MCF 10A (cell line): Measurements from ENCODE around the gene KIAA0825. TPM values are rescaled to one million over a fixed set of nuclear protein-coding genes. Genes with fewer than 3 reads are reported as not detected.
A peak's percentile ranks its signal among the peaks of the same experiment; 100 is the strongest.

Experiments
- BruUV-seq: library from RNA; stranded (reverse); fragments of 400-500 nt; replicated peaks from 2 replicates; lab custom pipeline; 2021; lab: Mats Ljungman, UMichigan
- CTCF ChIA-PET: fragments of 300-600 bp; sonication (Branson Sonifier 250); formaldehyde crosslinking; extraction: SDS; loops from one replicate; lab custom pipeline; 2021; ENCODE audit warnings: antibody characterized with exemption, inconsistent platforms; lab: Yijun Ruan, JAX
- POLR2A ChIA-PET: fragments of 300-600, 350-650 bp; sonication (Branson Sonifier 250); formaldehyde crosslinking; extraction: SDS; loops from one replicate; lab custom pipeline; 2020; ENCODE audit warnings: antibody characterized with exemption, inconsistent platforms; lab: Yijun Ruan, JAX
- DNase-seq: peaks from one replicate; pipeline ENCODE4 v3.0.0-alpha.2; 2018; ENCODE audit not compliant: unreplicated experiment
- H3K27ac Mint-ChIP-seq: one replicate; pipeline ENCODE4 v1.8.0; 2022; ENCODE audit warnings: mild to moderate bottlenecking, low read depth, mixed read lengths; ENCODE audit not compliant: unreplicated experiment
- H3K27me3 Mint-ChIP-seq: one replicate; pipeline ENCODE4 v1.8.0; 2022; ENCODE audit warnings: mixed read lengths; ENCODE audit not compliant: insufficient read depth, unreplicated experiment
- H3K36me3 Mint-ChIP-seq: one replicate; pipeline ENCODE4 v1.8.0; 2022; ENCODE audit warnings: mild to moderate bottlenecking, moderate library complexity, mixed read lengths; ENCODE audit not compliant: insufficient read depth, unreplicated experiment
- H3K4me1 Mint-ChIP-seq: one replicate; pipeline ENCODE4 v1.8.0; 2022; ENCODE audit warnings: mixed read lengths; ENCODE audit not compliant: insufficient read depth, unreplicated experiment
- H3K4me3 Mint-ChIP-seq: one replicate; pipeline ENCODE4 v1.8.0; 2022; ENCODE audit warnings: mild to moderate bottlenecking, moderate library complexity, mixed read lengths; ENCODE audit not compliant: unreplicated experiment
- H3K9me3 Mint-ChIP-seq: one replicate; pipeline ENCODE4 v1.8.0; 2022; ENCODE audit warnings: mixed read lengths; ENCODE audit not compliant: unreplicated experiment
- intact Hi-C: fragments of 100-400 bp; cut with micrococcal nuclease; formaldehyde crosslinking; loops from 2 replicates; pipeline ENCODE4 v1.14.1; 2022
- total RNA-seq: library from RNA; stranded (reverse); gene quantifications from 2 replicates; pipeline ENCODE4 v1.2.3, GENCODE V29; 2022
- TF ChIP-seq, protein P1 (sequence below): fragments of 200-600 bp; IDR thresholded peaks from one replicate; pipeline ENCODE4 v1.8.0; 2022; ENCODE audit warnings: antibody characterized with exemption, mild to moderate bottlenecking; ENCODE audit not compliant: unreplicated experiment

Gene KIAA0825
- total RNA-seq, 1 experiment from 2014 or later, result 2.1 TPM

DNA sequence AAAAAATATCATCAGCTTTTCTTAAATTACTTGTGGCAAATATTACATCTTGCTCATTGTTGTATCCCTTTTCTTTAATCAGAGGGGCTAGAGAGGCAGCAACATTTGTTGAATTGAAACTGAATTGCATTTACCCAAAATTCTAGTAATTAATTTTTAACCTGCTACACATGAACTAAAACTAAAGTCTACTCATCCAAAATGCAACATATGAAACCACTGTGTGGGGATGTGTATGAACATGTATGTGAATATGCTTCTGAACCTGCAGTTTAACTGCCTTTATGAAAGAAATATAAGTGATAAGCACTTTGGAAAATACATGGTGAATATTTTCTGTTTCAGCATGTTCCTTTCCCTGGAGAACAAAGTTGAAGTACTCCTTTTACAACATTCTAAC, 158.5 kb downstream of the KIAA0825 start:
- Mint-ChIP-seq H3K9me3 (no peaks in the 10 kb centered on the region), H3K4me3 (no peak overlapping the region), H3K36me3 (no peaks in the 10 kb centered on the region), H3K4me1 (no peaks in the 10 kb centered on the region), H3K27ac (no peak overlapping the region), H3K27me3 (no peaks in the 10 kb centered on the region)
- TF ChIP-seq, protein P1, sequence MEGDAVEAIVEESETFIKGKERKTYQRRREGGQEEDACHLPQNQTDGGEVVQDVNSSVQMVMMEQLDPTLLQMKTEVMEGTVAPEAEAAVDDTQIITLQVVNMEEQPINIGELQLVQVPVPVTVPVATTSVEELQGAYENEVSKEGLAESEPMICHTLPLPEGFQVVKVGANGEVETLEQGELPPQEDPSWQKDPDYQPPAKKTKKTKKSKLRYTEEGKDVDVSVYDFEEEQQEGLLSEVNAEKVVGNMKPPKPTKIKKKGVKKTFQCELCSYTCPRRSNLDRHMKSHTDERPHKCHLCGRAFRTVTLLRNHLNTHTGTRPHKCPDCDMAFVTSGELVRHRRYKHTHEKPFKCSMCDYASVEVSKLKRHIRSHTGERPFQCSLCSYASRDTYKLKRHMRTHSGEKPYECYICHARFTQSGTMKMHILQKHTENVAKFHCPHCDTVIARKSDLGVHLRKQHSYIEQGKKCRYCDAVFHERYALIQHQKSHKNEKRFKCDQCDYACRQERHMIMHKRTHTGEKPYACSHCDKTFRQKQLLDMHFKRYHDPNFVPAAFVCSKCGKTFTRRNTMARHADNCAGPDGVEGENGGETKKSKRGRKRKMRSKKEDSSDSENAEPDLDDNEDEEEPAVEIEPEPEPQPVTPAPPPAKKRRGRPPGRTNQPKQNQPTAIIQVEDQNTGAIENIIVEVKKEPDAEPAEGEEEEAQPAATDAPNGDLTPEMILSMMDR, result no peak
- POLR2A ChIA-PET, result no interaction called here
- intact Hi-C loops, result no loop called here
- CTCF ChIA-PET, result no interaction called here
- no peak for DNase-seq
- BruUV-seq, result no TSS peak

GRCh38 chr5:94457788-94458187, 160.6 kb downstream of the KIAA0825 start:
- Mint-ChIP-seq H3K4me3 (no peak overlapping the region), H3K36me3 (no peaks in the 10 kb centered on the region), H3K9me3 (no peaks in the 10 kb centered on the region), H3K27ac (no peak overlapping the region), H3K4me1 (no peaks in the 10 kb centered on the region), H3K27me3 (no peaks in the 10 kb centered on the region)
- intact Hi-C loops, result no loop called here
- TF ChIP-seq, protein P1, result no peak
- ChIA-PET CTCF (interaction anchor here (0.6 to 1.4 kb wide), 2 partner anchors 23 to 372 kb away, joined by 3 read pairs; no protein-coding TSS in a partner anchor), POLR2A (no interaction called here)
- DNase-seq, result no peak
- BruUV-seq, result no TSS peak

DNA sequence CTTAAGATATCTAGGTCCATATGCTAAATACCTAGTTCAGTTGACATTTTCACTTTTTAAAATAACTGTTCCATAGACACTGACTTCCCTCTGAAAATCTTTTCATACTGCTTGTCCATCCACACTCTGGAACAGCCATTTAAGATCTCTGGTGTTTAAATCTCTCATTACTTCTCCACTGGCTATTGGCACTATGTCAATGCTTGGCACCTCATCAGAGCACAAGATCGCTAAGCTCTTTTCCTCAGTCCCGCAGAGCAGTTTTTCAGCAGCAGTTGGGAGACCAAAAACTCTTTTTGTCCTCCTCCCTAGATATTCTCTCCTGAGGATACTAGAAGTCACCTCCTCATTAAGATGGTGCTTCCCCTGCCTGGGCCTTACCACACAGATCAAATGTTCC, 172.7 kb downstream of the KIAA0825 start:
- intact Hi-C loops, result no loop called here
- BruUV-seq, result no TSS peak
- H3K27me3 Mint-ChIP-seq, result no peaks in the 10 kb centered on the region
- no peak for DNase-seq
- H3K4me3 Mint-ChIP-seq, result no peak overlapping the region
- H3K36me3 Mint-ChIP-seq, result peaks cover 7% of the 10 kb centered on the region
- H3K27ac Mint-ChIP-seq, result no peak overlapping the region
- POLR2A ChIA-PET, result interaction anchor here (0.6 kb wide), 1 partner anchor 54 kb away, joined by 3 read pairs; no protein-coding TSS in a partner anchor
- CTCF ChIA-PET, result no interaction called here
- TF ChIP-seq, protein P1, result no peak
- no peaks in the 10 kb centered on the region for H3K9me3 Mint-ChIP-seq
- H3K4me1 Mint-ChIP-seq, result peaks cover 10% of the 10 kb centered on the region

DNA sequence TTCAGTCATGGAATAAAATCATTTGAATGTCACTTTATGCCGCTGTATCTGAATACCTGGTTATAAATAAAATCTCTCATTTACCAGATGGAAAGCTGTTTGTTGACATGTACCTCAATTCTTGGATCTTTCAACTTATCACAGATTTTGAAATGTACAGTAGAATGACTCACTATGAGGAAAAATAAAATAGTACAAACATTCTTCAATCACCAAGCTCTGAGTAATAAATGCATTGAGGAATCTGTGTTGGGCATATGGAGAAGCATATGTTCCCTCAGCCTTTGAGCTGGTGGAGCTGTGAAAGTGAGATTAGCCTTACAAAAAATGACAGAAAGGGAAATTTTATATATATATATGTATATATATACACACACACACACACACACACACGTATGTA, 175.4 kb downstream of the KIAA0825 start:
- Mint-ChIP-seq H3K9me3 (no peaks in the 10 kb centered on the region), H3K4me1 (peaks cover 10% of the 10 kb centered on the region), H3K27me3 (no peaks in the 10 kb centered on the region), H3K36me3 (peaks cover 7% of the 10 kb centered on the region), H3K4me3 (no peak overlapping the region), H3K27ac (no peak overlapping the region)
- no TSS peak for BruUV-seq
- DNase-seq, result peak; percentile 27
- CTCF ChIA-PET, result interaction anchor here (0.6 kb wide), 1 partner anchor 638 kb away, joined by 3 read pairs; no protein-coding TSS in a partner anchor
- POLR2A ChIA-PET, result interaction anchor here (0.6 to 1.4 kb wide), 4 partner anchors 9 to 1699 kb away, joined by 3 to 6 read pairs (median 4); no protein-coding TSS in a partner anchor
- intact Hi-C loops, result no loop called here
- TF ChIP-seq, protein P1, result no peak
